ENCODE measurements around the gene OFD1. TPM values are rescaled to one million over a fixed set of nuclear protein-coding genes. Genes with fewer than 3 reads are reported as not detected.

OFD1 gene
- total and polyA plus RNA-seq, 7 donors = 3.3 to 9.5 (median 8.2) TPM

GRCh38 chrX:13691841-13692371 is 42.6 kb upstream of the OFD1 start:
- no peak for DNase-seq
- Histone ChIP-seq H3K4me3 (no peak overlapping the region), H3K27ac (peak overlapping the region; percentile 53), H3K27me3 (ENCODE audit: insufficient read depth in 3 of 3, low read length in 2 of 3) (peaks cover 0 to 5% (median 0%) of the 10 kb centered on the region in 3 donors), H3K9me3 (no peaks in the 10 kb centered on the region), H3K4me1 (peaks cover 24% of the 10 kb centered on the region), H3K36me3 (ENCODE audit: insufficient read depth in 1 of 2, low read depth in 1 of 2) (no peaks in the 10 kb centered on the region)
- 77 to 78% (median 77%) methylated on average over 7 of the region's 7 CpGs for WGBS, 3 donors
- intact Hi-C loops (cut with DNase I) = no loop called here
- TF ChIP-seq, protein P1, sequence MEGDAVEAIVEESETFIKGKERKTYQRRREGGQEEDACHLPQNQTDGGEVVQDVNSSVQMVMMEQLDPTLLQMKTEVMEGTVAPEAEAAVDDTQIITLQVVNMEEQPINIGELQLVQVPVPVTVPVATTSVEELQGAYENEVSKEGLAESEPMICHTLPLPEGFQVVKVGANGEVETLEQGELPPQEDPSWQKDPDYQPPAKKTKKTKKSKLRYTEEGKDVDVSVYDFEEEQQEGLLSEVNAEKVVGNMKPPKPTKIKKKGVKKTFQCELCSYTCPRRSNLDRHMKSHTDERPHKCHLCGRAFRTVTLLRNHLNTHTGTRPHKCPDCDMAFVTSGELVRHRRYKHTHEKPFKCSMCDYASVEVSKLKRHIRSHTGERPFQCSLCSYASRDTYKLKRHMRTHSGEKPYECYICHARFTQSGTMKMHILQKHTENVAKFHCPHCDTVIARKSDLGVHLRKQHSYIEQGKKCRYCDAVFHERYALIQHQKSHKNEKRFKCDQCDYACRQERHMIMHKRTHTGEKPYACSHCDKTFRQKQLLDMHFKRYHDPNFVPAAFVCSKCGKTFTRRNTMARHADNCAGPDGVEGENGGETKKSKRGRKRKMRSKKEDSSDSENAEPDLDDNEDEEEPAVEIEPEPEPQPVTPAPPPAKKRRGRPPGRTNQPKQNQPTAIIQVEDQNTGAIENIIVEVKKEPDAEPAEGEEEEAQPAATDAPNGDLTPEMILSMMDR (IDR thresholded peaks at IDR 0.05) = no peak
- ATAC-seq = no peak

GRCh38 chrX:13692771-13693231 is 41.7 kb upstream of the OFD1 start:
- Histone ChIP-seq H3K9me3 (no peaks in the 10 kb centered on the region), H3K27ac (peak overlapping the region; percentile 53), H3K4me3 (no peak overlapping the region), H3K27me3 (ENCODE audit: insufficient read depth in 3 of 3, low read length in 2 of 3) (peaks cover 0 to 5% (median 0%) of the 10 kb centered on the region in 3 donors), H3K4me1 (peaks cover 24% of the 10 kb centered on the region), H3K36me3 (ENCODE audit: insufficient read depth in 1 of 2, low read depth in 1 of 2) (no peaks in the 10 kb centered on the region)
- TF ChIP-seq, protein P1 (IDR thresholded peaks at IDR 0.05) = no peak
- 39 to 66% (median 59%) methylated on average over 5 of the region's 5 CpGs for WGBS, 3 donors
- no peak for DNase-seq
- ATAC-seq = no peak
- intact Hi-C loops (cut with DNase I) = no loop called here

GRCh38 chrX:13693341-13693961 is 41.1 kb upstream of the OFD1 start:
- ATAC-seq (no peak), DNase-seq (no peak)
- Histone ChIP-seq H3K4me1 (peaks cover 24% of the 10 kb centered on the region), H3K9me3 (no peaks in the 10 kb centered on the region), H3K27me3 (ENCODE audit: insufficient read depth in 3 of 3, low read length in 2 of 3) (peaks cover 0 to 5% (median 0%) of the 10 kb centered on the region in 3 donors), H3K4me3 (no peak overlapping the region), H3K27ac (peak overlapping the region; percentile 37), H3K36me3 (ENCODE audit: insufficient read depth in 1 of 2, low read depth in 1 of 2) (no peaks in the 10 kb centered on the region)
- TF ChIP-seq, protein P1 (IDR thresholded peaks at IDR 0.05) = no peak
- 45 to 66% (median 58%) methylated on average over 7 of the region's 7 CpGs for WGBS, 3 donors
- intact Hi-C loops (cut with DNase I) = no loop called here

GRCh38 chrX:13694359-13694758 is 40.2 kb upstream of the OFD1 start:
- WGBS, 3 donors = 53 to 57% (median 54%) methylated on average over 2 of the region's 2 CpGs
- TF ChIP-seq, protein P1 (IDR thresholded peaks at IDR 0.05) = no peak

More at GRCh38 chrX:13694359-13694758, 40.2 kb upstream of the OFD1 start:
- ATAC-seq (no peak), DNase-seq (no peak)
- intact Hi-C loops (cut with DNase I) = no loop called here
- Histone ChIP-seq H3K27ac (peak overlapping the region; percentile 53), H3K9me3 (no peaks in the 10 kb centered on the region), H3K4me1 (peaks cover 27% of the 10 kb centered on the region), H3K36me3 (ENCODE audit: insufficient read depth in 1 of 2, low read depth in 1 of 2) (no peaks in the 10 kb centered on the region), H3K27me3 (ENCODE audit: insufficient read depth in 3 of 3, low read length in 2 of 3) (peaks cover 0 to 10% (median 0%) of the 10 kb centered on the region in 3 donors), H3K4me3 (peak overlapping the region; percentile 28)
